Epithelial cell of proximal tubule (primary cell): ENCODE measurements around the gene GNPDA1. TPM values are rescaled to one million over a fixed set of nuclear protein-coding genes. Genes with fewer than 3 reads are reported as not detected.

ENCODE experiments used
- DNase-seq: peaks from one replicate; pipeline ENCODE4 v3.0.0-alpha.2; 2011; ENCODE audit warnings: low read depth
- H3K4me3 ChIP-seq: 2 replicates; pipeline ENCODE4 v1.5.1; 2011; ENCODE audit warnings: low read depth, mild to moderate bottlenecking, low read length
- CTCF ChIP-seq: conservative IDR thresholded peaks from 2 replicates; pipeline ENCODE4 v1.5.1; 2012; ENCODE audit warnings: low read depth, mild to moderate bottlenecking, low read length
- total RNA-seq: library from RNA; depleted of rRNA; stranded (reverse); fragments of >200 nt; gene quantifications from 2 replicates; pipeline ENCODE4 v1.2.3, GENCODE V29; 2015

The GNPDA1 gene
- total RNA-seq, 1 donor from 2014 or later = 50.7 TPM

- no peak for TF ChIP-seq CTCF
- no peak for DNase-seq
- no peak overlapping the region for H3K4me3 ChIP-seq
Observed at GRCh38 chr5:141989720-141990119, 23.1 kb downstream of the GNPDA1 start.

GRCh38 chr5:141986072-141986471 lies 26.8 kb downstream of the GNPDA1 start:
- no peak for TF ChIP-seq CTCF
- no peak overlapping the region for H3K4me3 ChIP-seq
- no peak for DNase-seq

- no peak overlapping the region for H3K4me3 ChIP-seq
- DNase-seq = no peak
- no peak for TF ChIP-seq CTCF
Observed at GRCh38 chr5:141982626-141983025, 30.2 kb downstream of the GNPDA1 start.

GRCh38 chr5:141978389-141978788 lies 34.4 kb downstream of the GNPDA1 start:
- TF ChIP-seq CTCF = no peak
- DNase-seq = no peak
- no peak overlapping the region for H3K4me3 ChIP-seq

- no peak for DNase-seq
- H3K4me3 ChIP-seq = no peak overlapping the region
- no peak for TF ChIP-seq CTCF
Observed at GRCh38 chr5:141976176-141976575, 36.7 kb downstream of the GNPDA1 start.

GRCh38 chr5:141973871-141974595 lies 38.8 kb downstream of the GNPDA1 start:
- no peak for DNase-seq
- TF ChIP-seq CTCF = no peak
- H3K4me3 ChIP-seq = no peak overlapping the region
